ENCODE data around the gene PLXDC2. TPM values are rescaled to one million over a fixed set of nuclear protein-coding genes. Genes with fewer than 3 reads are reported as not detected.

Gene PLXDC2
- total RNA-seq, 1 experiment from 2014 or later, result under 0.01 TPM

- Histone ChIP-seq H3K36me3 (no peaks in the 10 kb centered on the region), H3K4me3 (no peak overlapping the region), H3K9me3 (no peaks in the 10 kb centered on the region), H3K27me3 (no peaks in the 10 kb centered on the region)
- no peak for DNase-seq
Measured at GRCh38 chr10:20299034-20299736, 483.0 kb downstream of the PLXDC2 start.

- H3K9me3 ChIP-seq, result no peaks in the 10 kb centered on the region
- H3K4me3 ChIP-seq, result no peak overlapping the region
- DNase-seq, result no peak
- no peaks in the 10 kb centered on the region for H3K36me3 ChIP-seq
- no peaks in the 10 kb centered on the region for H3K27me3 ChIP-seq
Measured at GRCh38 chr10:20300735-20301134, 484.5 kb downstream of the PLXDC2 start.

- H3K27me3 ChIP-seq, result no peaks in the 10 kb centered on the region
- no peak overlapping the region for H3K4me3 ChIP-seq
- DNase-seq, result no peak
- H3K36me3 ChIP-seq, result no peaks in the 10 kb centered on the region
- H3K9me3 ChIP-seq, result no peaks in the 10 kb centered on the region
Measured at GRCh38 chr10:20302033-20302432, 485.8 kb downstream of the PLXDC2 start.

DNA sequence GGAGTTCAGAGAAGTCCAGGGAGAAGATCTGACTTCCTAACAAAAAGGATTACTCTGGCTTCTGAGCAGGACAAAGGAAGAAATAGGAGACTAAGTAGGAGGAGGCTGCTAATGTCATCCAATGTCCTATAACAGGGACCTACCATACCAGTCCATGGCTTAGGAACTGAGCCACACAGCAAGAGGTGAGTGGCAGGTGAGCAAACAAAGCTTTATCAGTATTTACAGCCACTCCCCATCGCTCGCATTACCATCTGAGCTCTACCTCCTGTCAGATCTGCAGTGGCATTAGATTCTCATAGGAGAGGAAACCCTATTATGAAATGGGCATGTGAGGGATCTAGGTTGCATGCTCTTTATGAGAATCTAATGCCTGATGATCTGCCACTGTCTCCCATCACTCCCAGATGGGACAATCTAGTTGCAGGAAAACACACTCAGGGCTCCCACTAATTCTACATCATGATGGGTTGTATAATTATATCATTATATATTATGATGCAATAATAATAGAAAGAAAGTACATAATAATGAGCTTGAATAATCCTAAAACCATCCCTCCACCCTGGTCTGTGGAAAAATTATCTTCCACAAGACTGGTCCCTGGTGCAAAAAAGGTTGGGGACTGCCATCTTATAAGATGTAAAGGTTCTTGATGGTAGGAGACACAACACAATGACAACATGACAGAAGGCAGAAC, 487.4 kb downstream of the PLXDC2 start:
- H3K4me3 ChIP-seq, result no peak overlapping the region
- no peaks in the 10 kb centered on the region for H3K27me3 ChIP-seq
- no peaks in the 10 kb centered on the region for H3K36me3 ChIP-seq
- no peaks in the 10 kb centered on the region for H3K9me3 ChIP-seq
- no peak for DNase-seq

GRCh38 chr10:20313665-20314064, 497.4 kb downstream of the PLXDC2 start:
- DNase-seq, result no peak
- Histone ChIP-seq H3K4me3 (no peak overlapping the region), H3K27me3 (no peaks in the 10 kb centered on the region), H3K36me3 (no peaks in the 10 kb centered on the region), H3K9me3 (no peaks in the 10 kb centered on the region)

DNA sequence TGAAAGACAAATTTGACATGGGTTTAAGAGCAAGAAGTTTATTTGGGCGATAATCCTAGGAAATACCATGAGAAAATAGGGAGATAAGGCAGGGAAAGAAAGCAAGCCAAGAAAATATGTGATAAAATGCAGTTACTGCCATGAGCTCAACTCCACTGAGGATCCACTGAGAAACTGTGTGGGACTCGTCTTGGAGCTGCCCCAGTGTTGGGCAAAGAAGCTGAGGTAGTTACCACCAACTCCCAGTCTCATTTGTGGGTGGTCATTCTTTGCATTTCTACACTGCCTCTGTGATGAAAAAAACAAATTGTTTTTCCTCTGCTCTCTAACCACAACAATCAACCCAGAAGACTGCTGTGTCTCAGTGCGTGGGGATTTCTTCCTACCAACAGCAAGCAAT, 498.2 kb downstream of the PLXDC2 start:
- H3K4me3 ChIP-seq, result no peak overlapping the region
- no peaks in the 10 kb centered on the region for H3K9me3 ChIP-seq
- DNase-seq, result no peak
- no peaks in the 10 kb centered on the region for H3K36me3 ChIP-seq
- H3K27me3 ChIP-seq, result no peaks in the 10 kb centered on the region

GRCh38 chr10:20327954-20328353, 511.7 kb downstream of the PLXDC2 start:
- H3K36me3 ChIP-seq, result no peaks in the 10 kb centered on the region
- no peaks in the 10 kb centered on the region for H3K9me3 ChIP-seq
- no peak overlapping the region for H3K4me3 ChIP-seq
- H3K27me3 ChIP-seq, result no peaks in the 10 kb centered on the region
- no peak for DNase-seq

GRCh38 chr10:20330246-20330645, 514.0 kb downstream of the PLXDC2 start:
- no peak overlapping the region for H3K4me3 ChIP-seq
- no peak for DNase-seq
- no peaks in the 10 kb centered on the region for H3K27me3 ChIP-seq
- no peaks in the 10 kb centered on the region for H3K36me3 ChIP-seq
- H3K9me3 ChIP-seq, result no peaks in the 10 kb centered on the region

DNA sequence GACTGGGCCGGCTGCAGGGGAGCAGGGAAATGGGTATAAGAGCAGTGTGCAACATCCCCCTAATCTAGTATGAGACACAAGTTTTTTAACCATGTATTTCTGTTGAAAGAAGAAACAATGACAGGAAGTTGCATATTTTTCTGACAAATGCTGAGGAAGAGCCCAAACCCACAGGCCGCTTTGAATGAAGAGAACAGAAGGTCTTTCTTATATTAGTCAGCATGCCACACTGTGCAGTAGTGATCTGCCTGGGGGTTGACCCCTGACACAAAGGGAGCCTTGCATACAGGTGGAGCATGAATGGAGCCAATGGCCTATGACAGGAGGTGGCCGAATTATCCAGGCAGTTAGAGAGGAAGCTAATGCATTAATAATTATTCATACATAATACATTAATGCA, 518.3 kb downstream of the PLXDC2 start:
- Histone ChIP-seq H3K36me3 (no peaks in the 10 kb centered on the region), H3K27me3 (no peaks in the 10 kb centered on the region), H3K9me3 (no peaks in the 10 kb centered on the region), H3K4me3 (no peak overlapping the region)
- no peak for DNase-seq

Data from MG63 (cell line).